HG03342 (cell line): Measurements from ENCODE around the gene FRMD4A.

Experiments used
- ATAC-seq: cut with Tn5 transposase; IDR thresholded peaks from one replicate; pipeline ENCODE4 v1.9.1; 2021; ENCODE audit warnings: mild to moderate bottlenecking, moderate library complexity; ENCODE audit not compliant: unreplicated experiment

The FRMD4A gene

DNA sequence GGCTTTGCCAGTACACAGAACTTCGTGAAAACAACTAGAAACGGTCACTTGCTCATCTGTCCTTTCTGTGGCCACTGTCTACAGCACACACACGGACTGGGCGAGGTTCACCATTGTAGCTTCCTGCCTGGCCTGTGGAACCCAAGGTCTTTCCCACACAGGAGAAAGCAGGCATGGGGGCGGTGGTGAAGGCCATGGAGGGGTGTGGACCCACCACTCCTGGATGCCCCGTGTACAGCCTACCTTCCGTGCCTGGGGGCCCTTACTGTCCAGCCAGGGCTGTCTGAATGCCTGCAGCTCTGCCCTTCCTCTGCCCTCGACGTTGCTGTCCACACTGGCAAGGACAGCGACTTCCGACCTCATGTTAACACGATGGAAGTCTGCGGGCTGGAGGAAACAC lies 635.1 kb downstream of the FRMD4A start:
- no peak for ATAC-seq

DNA sequence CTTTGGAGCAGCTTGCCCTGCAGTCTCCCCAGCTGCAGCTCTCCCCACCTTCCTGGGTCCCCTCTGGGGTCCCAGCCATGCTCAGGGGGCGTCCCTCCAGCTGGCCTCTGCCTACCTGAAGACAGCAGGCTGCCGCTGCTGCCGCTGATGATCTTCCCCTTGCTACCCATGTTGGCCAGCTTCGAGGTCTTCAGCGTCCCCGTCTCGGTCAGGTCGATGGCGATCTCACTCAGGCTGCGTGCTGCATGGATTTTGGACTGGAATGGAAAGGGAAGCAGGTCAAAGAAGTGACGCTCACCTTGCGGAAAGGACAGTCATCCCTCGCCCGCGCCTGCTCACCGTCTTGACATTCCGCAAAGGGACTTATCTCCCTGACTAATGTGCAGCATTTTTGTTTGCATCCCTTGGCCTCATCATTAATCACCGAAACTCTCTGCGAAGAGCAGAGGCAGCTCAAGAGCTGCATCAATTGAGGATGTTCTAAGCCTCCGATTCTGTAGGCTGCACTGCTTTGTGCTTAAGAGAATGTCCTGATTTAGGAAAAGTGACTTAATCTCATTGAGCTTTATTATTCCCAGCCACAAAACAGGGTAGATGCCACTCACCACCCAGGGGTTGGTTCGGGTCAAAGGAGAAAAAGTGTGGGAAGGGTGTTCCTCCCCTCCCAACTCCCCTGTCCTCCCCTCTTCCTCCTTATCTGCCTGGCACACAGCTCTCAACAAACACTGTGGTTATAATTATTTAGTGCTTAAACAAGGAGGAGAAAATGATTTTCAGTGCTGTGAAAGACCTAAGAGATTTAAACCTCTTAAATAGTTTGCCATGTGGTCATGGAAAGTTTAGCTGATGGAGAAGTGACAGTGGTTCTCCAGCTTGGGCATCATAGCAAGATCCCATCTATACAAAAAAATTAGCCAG lies 636.7 kb downstream of the FRMD4A start:
- no peak for ATAC-seq

DNA sequence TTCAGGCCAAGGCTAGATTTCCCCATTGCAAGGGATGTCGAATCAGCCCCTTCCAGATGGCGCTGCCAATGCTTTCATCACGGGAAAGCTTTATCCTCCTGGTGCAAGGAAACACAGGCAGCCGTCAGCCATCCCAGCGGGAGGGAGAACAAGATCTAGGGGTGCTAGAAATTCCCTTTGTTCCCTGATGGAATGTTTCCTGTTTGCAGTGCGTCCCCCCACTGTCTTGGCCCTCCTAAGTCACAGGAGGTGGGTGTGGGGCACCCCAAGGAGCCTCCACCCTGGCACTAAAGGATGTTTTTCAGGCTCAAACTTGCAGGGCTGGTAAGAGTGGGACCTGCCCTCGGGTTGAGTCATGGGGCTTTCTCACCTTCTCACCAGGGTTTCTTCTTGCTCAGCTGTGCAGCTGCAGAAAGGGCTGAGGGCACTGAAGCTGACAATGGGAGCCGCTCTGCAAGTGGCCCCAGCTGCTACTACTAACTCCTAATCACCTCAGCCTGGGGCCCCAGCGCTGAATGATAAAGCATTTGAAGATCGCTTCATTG lies 640.4 kb downstream of the FRMD4A start:
- peak; percentile 68 for ATAC-seq

DNA sequence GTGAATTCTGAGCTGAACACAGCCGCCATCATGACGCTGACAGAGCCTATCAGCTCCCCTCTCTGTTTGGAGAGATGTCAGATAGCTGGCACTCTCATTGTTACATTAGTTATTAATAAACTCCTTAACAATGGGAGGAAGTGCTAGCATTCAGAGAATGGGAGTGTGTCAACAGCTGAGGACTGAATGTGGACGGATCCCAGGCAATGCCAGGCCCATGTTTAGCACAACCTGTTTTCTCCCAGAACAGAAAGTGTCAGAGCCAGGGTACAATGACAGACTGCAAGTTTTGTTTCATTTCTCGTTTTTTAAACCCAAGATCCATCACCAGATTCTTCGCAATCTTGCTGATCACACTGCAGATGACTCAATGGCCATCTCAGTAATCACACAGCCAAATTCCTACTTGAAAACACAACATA lies 644.4 kb downstream of the FRMD4A start:
- ATAC-seq = no peak

DNA sequence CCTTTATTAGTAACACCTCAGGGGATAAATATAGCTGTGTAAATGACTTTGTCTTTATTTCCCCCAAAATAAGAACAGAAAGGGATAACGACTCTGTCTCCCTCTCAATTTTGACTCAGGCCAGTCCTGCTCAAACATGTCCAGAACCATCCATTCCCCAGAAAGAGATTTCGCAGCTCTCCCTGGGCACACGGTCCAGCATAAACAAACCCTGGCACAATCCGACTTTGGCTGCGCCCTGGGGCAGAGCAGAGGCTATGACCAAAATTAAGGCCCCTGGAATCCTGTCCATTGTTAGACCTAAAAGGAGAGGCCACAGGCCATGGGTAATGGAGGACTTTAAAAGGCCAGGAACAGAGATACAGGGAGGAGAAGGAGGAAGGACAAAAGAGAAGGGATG lies 644.8 kb downstream of the FRMD4A start:
- ATAC-seq = no peak

DNA sequence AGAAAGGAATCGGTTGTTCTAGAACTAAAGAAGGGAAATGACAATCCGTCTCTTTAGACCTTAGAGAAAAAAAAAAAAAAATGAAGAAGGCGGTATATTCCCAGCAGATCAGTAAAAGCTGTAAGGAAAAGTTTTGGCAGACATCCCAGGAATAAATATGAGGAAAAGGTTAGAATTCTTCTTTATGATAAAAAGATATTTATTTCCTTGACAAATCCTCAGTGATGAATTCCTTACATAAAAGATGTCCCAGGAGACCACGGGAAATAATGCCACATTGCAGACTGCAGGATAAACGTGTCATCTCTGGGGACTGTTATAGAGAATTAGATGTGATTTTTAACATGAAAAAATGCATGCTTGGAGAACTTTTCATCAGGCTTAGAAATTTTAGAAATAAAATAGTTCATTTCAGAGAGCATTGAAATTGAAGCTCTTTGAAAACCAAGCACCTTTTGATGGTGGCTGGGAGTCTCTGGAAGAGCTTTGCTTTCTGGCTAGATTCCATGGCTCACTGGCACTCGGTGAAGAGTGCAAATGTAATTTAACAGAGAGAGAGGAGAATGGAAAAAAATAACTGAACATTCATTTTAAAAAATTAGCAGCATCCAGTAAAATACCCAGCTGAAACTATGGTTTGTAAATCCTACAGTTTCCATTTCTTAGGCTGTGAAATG lies 645.8 kb downstream of the FRMD4A start:
- no peak for ATAC-seq

DNA sequence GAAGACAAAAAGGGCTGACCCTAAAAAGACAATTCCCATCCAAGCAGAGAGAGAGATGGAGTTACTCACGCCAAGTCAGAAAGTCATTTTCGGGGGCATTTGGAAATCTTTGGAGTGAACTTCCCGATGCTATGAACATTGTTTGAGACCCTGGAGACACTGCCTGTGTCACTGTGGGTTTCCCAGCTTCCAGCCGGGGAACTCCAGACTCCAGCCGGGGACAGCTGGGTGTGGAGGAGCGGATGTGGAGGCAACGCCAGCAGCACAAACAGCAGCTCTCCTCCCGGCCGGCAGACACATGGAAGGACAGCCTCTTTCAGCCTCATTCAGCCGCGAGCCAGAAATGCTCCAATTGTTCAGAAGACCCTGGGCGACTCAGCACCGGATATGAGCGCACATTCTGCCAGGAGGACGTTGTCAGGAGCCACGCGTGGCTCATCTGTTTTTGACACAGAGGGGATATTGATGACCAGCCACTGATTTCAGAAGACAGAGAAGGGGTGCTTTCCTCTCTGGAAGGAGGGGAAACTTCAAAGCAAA lies 646.4 kb downstream of the FRMD4A start:
- no peak for ATAC-seq

DNA sequence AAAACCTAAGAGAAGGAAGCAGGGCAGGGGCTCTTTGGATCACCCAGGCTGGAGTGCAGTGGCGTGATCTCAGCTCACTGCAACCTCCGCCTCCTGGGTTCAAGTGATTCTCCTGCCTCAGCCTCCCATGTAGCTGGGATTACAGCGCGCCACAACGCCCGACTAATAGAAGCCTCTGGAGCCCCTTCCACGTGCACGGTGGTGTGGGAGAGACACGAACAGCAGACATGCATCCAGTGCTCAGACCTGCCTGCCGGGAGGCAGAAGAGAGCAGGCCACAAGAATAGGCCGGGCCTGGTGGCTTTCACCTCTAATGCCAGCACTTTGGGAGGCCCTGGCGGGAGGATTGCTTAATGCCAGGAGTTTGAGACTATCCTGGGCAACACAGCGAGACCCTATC lies 647.7 kb downstream of the FRMD4A start:
- no peak for ATAC-seq

DNA sequence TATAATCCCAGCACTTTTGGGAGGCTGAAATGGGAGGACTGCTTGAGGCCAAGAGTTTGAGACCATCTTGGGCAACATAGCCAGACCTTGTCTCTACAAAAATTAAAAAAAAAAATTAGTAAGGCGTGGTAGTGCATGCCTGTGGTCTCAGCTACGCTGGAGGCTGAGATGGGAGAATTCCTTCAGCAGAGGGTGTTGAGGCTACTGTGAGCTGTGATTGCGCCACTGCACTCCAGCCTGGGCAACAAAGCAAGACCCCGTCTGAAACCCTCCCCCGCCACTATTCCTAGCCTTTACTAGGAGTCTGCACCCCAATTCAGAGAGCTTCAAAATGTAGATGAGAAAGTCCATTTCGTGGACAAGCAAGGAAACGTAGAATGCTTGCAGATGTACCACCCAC lies 648.8 kb downstream of the FRMD4A start:
- ATAC-seq = no peak

DNA sequence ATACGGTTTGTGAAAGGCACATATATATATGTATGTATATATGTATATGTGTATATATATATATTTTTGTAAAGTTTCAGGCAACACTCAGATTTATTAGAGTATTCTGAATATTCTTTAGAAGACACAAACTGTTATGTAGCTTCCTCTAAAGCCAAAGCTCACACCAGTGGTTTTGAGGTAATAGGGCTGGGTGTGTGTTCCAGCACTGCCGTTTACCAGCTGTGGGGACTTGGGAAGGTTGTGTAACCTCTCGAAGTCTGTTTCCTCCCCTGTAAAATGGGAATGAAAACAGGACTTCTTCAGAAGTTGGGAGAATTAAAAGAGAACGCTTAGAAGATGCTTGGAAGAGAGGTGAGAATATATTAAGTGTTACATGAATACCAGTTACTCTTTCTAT lies 649.2 kb downstream of the FRMD4A start:
- ATAC-seq = no peak

DNA sequence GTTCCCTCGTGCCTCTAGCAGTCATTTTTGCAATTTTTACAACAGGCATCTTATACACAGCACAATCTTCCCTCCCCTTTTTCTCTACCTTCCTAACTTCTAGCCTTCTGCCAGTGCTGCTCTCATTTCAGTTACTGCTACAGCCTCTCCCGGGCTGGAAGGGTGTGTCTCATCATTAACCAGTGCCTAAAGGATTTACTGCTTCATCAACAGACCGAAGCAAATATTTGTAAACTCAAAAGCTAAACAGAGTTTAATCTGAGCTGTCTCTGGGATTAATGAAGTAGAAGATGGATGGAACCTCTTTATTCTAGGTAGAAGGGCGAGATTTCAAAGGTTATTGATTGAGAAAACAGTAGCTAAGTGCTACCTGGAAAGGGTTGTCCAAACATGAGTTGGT lies 649.6 kb downstream of the FRMD4A start:
- no peak for ATAC-seq

DNA sequence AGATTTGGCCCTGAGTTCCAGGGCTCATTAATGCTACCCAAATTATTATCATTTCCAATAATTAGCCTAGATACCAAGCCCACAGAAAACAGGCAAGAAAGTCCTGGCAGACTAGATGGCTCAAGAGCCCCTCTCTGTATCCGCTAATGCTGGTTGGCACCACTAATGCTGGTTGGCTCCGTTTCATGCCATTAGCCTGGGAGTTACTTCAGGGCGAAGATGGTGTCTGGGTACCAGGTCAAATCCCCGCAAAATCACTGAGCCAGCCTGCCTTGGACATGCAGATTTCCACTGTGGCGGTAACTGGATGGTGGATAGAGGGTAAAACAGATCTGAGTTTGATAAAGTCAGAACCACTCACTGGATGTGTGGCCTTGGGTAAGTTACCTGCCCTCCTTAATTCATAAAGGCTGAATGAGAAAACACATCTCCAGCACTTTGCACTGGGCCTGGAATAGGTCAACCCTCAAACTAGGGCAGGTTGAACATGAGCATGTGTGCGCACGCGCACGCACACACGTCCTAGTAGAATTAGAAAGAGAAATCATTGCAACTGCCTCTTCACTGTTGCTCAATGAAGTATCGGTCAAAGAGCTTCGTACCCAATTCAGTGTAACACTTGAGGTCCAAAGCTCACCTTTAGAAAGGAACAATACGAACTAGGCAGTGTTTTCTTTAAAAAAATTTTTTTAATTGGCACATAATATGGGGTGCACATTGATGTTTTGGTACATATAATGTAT lies 652.5 kb downstream of the FRMD4A start:
- no peak for ATAC-seq

DNA sequence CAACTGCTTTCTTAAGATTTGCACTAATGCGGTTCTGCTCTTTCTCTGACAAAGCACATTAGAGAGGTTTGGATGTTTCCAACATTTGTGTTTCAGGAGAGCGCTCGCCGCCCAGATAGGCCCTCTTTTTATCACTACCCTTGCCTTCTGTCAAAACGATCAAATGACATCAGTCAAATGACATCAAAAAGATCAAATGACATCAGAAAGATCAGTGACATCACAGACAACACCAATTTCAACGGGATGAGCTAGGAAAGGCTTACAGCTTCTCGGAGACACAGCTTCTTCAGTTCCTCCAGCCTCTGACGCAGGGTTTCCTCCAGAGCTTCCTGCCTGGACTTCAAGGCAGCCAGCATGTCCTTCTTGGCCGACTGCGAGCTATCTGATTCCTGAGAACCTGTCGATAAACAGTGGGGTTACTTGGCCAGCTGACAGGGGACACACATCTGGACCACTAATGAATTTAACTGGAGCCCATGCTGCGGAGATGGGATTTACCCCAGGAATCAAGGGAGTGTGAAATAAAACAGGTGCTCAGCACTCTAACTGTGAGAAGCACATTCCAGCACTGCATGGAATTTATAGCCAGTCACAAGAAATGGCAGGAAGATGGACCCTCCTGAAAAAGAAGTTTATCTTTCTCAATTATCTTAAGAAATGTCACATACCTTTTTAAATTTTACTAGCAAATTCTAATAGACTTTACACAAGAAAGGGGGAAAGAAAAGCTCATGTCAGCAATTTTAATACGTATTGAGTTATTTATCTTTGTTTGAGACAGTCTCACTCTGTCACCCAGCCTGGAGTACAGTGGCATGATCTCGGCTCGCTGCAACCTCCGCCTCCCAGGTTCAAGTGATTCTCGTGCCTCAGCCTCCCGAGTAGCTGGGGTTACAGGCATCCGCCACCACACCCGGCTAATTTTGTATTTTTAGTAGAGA lies 655.8 kb downstream of the FRMD4A start:
- ATAC-seq = no peak

DNA sequence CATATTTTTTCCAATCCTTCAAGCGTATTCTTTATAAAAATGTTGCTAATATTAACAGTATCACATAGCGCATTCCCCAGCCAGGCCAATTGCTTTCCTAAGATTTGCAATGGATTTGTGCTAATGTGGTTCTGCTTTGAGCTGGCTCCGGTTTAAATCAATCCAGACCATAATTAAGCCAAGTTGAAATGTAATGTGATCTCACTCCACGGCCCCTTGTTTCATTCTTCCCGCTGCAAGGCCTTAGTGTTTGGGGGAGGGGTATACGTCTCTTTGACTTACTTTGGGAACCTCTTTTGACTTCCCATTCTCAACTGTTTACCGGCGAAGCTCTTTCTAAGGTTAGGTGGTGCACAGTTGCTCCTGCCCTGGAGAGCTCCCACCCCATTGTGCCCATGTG lies 657.6 kb downstream of the FRMD4A start:
- no peak for ATAC-seq

DNA sequence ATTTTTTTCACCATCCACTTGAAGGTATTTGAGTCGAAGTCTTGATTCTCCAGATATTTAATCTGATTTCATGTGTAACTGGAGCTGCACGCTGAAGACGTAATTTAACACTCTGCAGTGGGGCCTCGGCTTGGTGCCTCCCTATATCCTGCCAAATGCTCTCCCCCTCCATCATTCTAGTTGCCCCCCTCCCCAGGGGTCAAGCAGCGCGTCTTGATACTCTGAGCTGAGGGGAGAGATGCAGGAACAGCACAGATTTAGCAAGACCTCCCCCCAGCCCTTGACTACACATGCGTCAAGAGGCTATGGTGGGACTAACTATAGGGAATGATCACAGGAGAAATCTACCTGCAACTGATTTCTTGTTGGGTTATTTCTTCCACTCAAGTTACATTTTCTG lies 658.2 kb downstream of the FRMD4A start:
- no peak for ATAC-seq

DNA sequence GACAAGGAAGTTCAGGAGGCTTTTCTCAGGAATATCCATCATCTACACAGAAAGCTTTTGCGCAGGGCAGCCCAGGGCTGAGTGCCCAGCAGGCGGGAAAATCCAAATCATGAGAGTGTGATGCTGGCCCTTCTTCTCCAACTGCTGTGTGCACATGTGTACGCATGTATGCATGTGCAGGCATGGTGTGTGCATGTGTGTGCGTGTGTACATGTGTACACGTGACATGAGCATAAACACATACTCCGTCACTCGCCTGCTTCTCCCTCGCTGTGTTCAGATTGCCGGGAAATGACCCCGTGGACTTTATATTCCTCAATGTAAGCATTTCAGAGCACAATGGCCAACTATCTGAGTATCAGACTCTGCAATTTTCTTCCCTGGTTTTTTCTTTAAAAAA lies 658.8 kb downstream of the FRMD4A start:
- ATAC-seq = no peak

DNA sequence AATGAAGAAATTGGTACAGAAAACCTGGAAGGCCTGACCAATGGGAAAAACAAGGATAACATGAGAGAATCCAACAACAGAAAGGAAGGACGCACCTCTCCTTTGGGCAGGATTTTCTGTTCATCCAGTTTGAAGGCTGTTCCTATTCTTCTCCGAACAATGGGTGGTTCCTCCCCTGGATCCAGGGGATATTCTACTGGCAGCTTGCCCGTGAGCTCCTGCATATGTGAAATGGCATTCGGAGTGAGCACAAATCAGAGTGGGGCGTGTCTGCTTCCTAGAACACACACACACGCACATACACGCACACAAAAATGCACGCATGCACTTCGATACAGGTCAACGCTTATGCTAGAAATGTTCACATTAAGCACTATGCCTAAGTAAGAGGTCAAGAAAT lies 660.4 kb downstream of the FRMD4A start:
- no peak for ATAC-seq

DNA sequence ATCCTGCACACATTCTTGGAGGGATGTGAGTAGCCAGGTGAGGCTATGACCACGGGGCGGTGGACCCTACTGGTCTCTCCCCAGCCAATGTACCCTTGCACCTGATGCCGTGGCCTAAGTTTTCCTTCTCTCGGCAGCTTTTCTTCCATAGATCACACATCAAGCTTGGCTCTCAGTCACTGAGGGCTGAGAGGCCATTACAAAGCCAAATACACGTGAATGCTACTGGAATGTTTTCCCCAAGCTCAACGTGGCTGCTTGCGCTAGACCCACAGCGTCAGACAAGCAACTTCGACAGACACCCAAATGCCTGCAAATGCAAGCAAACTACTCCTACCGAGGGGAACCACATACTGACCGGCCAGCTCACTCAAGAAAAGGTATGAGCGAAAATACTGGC lies 660.8 kb downstream of the FRMD4A start:
- ATAC-seq = no peak

DNA sequence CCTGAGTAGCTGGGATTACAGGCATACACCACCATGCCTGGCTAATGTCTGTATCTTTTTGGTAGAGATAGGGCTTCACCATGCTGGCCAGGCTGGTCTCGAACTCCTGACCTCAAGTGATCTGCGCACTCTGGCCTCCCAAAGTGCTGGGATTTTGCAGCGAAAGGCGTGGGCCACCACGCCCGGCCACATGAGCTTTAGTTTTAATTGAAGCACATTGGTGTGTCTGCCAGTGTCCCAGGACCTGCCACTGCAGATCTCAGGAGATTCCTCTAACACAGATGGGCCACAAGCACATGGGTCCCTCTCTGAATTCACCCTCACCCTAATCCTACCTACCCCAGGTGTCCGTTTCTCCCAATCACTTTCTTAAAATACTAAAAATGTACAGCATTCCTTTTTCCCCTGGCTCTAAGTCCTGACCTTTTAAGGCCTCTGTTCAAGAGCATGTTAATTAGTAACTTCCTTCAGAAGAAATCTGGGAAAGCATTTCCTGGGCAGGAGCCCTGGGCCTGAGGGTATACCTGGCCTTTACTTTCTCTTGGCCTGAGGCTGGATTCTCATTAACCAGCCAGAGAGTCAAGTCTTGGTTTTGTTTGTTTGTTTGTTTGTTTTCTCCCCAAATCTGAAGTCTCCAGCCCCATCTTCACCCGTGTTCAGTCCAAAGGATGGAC lies 661.4 kb downstream of the FRMD4A start:
- no peak for ATAC-seq
